Kidney glomerular epithelial cell (primary cell): Measurements from ENCODE around the gene TRERF1.

Experiments
- DNase-seq: peaks from one replicate; lab custom pipeline; 2025; lab: John Stamatoyannopoulos, UW

The TRERF1 gene

DNA sequence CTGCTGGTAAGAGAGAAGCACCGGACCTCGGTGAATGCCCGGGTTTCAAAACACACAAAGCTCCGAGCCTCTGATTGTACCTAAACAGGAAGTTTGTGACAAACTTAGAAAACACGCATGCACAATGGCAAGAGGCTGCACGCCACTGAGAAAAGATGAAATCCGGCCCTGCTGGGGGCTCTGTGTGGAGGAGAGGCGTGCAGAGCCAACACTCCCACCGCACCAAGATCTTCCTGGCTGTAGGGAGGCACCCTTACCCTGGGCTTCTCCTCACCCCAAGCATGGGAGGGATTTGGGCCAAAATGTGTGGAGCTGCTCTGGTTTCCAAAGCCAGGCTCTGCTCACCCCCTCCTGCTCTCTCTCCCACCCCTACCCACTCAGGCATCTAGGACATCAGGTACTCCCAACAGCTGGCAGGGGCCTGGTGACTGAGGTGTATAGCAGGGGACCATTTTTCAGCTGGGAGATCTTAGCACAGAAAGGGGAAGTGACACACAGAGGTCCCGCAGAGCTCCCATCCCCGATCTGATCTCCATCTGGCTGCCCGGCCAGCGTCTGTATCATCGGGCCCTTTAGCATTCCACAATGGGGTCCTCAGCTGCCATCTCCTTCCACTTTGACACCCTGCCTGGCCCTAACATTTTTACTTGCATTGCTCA lies 84.2 kb downstream of the TRERF1 start:
- DNase-seq: no peak

DNA sequence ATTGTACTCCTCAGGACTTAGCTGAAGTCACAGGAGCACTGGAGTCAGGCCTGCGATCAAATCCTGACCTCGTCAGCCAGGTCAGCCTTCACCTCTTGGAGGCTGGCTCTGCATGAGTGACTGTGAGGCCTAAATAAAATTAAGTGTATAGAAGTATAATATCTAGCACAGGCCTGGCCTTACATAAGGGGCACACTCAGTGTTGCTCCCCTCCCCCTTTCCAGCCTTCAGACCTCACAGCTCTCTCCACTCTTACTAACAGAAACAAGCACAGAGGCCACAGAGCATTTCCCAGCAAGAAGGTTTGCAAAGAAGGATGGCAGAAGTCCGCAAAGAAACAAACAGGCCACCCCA lies 84.8 kb downstream of the TRERF1 start:
- DNase-seq: no peak

DNA sequence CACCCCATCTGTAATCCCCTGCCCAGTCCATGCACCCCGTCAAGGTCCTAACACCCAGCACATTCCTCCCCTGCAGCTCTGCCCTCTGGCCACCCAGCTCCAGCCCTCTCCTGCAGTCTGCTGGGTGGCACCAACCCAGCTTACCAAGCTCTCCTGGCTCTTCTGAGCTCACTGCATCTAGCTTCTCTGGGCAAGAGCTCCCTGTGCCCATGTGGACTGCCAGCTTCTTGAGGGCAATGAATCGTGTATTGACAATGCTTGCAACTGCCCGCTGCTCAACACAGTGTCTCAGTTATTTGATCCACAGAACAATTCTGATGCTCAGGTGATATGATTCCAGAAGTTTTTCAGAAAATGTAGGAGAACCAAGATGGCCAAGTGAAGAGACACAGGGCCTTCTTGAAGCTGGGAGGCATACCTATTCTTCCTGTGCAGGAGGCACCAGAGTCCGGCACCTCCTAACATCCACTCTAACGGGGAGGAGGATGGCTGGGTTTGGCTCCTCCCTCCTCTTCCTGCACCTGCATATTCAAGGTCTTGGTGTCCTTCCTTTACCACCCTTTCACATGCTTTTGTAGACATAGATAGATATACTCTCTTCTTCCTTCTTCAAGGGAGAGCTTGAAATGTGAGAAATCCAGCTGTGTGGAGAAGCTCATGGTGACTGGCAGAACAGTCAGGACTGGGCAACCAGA lies 85.6 kb downstream of the TRERF1 start:
- DNase-seq: no peak

- DNase-seq: no peak
Observed at GRCh38 chr6:42365021-42365420, 86.7 kb downstream of the TRERF1 start.

GRCh38 chr6:42363926-42364849 lies 87.5 kb downstream of the TRERF1 start:
- no peak for DNase-seq

DNA sequence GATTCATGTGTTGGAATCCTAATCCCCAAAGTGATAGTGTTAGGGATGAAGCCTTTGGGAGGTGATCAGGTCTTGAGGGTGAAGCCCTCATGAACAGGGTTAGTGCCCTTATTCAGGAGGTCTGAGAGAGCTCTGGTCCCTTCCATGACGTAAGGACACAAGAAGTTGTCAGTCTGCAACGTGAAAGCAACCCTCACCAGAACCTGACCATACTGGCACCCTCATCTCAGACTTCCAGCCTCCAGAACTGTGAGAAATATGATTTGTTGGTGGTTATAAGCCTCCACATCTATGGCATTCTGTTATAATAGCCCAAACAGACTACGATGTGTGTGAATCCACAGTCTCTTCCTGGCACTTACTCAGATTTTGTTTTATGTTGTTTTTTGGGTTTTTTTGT lies 90.7 kb downstream of the TRERF1 start:
- DNase-seq: no peak

GRCh38 chr6:42359021-42359420 lies 92.7 kb downstream of the TRERF1 start:
- no peak for DNase-seq

DNA sequence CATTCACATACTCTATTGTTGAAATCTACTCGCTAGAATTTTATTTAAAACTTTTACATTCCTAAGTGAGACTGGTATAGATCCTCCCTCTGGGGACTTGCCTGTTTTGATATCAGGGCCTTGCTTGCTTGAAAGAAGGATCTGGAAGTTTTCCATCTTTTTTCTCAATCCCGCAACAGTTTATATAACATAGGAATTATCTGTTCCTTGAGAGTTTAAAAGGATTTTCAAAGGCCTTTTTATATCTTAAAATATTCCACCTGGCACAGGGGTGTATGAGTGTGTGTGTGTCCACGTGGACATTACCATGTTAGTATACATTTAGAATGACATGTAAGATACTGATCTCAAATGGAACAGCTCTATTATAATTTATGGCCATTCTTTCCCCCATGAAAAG lies 96.3 kb downstream of the TRERF1 start:
- DNase-seq: no peak

DNA sequence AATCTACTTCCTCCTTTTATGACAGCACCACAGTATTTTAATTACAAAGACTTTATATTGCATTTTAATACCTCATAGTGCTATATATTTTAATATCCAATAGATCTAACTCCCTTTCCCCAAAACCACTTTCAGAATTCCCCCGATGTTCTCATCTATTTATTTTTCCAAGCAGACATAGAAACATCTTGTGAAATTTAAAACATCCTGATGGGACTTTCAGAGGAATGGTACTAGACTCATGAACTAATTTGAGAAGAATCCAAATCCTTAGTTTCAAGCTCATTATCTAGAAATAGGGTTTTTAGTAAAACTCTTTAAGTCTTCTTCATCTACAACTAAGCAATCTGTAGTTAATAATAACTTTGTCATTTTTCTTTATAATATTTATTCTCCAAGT lies 97.0 kb downstream of the TRERF1 start:
- no peak for DNase-seq

GRCh38 chr6:42352856-42353564 lies 98.7 kb downstream of the TRERF1 start:
- DNase-seq: no peak

DNA sequence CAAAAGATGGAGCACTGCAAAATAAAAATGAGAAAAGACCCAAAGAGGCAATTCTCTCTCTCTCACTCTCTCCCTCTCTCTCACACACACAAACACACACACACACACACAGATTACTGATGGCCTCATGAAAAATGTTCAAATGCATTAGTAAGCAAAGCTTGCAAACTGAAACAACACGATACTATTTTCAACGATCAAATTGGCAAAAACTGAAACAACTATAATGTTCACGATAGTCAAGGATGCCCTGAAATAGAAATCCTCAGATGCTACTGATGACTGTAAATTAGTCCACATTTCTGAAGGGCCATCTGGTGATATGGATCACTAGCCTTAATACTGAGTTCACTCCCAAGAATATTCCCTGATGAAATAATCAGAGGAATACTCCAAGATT lies 100.8 kb downstream of the TRERF1 start:
- DNase-seq: no peak

- DNase-seq: no peak
Observed at GRCh38 chr6:42349753-42350511, 101.8 kb downstream of the TRERF1 start.

GRCh38 chr6:42347456-42347855 lies 104.3 kb downstream of the TRERF1 start:
- no peak for DNase-seq

DNA sequence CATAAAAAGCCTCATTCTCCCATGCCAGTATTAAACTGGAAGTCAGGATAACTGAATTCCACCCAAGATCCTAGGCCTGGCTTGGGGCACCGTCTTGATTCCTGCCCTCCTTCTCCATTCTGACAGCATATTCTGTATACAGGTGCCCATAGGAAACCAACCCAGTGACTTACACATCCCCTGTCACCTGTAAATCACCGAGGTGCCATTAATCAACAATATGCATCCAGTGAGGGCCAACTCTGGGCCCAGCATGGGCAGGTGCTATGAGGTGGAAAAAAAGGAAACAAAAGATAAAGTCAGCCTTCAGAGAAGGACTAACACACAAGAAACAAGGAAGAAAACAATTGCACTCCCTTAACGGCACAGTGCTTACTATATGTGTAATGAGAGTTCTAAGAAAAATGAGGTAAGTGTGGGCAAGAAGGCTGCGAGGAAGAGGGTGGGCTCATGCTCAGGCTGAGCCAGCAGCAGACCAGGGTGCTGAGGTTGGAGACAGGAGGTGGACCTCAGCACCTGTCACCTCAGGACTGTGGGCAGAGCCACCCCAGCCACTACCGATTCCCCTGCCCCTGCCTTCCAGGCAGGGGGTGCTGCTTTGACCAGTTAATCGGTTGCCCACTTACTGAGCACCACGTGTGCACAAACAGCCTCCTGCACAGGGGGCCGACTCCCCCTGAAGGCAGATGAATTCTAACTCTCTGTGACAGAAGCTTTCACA lies 105.9 kb downstream of the TRERF1 start:
- no peak for DNase-seq

DNA sequence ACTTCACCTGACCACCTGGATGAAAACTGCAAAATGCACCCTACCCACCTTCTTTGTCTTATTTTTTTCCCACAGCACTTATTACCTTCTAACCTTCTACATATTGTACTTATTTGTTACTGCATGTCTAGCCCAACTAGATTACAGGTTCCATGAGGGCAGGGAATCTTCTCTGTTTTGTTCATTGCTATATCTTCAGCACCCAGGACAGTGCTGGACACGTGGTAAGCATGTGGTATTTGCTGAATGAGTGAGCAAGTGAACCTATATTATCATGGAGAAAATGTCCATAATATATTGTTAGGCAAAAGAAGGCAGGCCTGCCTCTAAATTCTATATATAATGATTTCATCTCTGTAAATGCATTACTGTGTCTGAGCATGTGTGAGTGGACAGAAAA lies 107.0 kb downstream of the TRERF1 start:
- no peak for DNase-seq

- DNase-seq: no peak
Observed at GRCh38 chr6:42341771-42342553, 109.8 kb downstream of the TRERF1 start.

DNA sequence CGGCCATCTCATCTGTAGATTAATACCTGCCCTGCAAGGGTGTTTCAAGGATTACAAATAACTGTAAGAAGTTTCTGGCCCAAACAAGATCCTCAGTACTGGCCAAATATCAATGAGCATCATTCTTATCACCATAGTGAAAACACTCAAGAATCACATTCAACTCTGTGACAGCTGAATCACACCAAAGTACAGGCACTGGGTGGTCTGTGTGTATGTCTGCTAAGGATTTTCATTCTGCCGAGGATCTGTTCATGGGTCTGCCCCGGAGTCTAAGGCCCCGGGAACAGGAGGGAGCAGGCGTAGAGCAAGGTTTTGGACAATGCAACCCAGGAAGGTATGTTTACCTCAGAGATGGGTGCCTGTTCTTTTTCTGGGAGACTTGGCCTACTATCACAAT lies 110.5 kb downstream of the TRERF1 start:
- DNase-seq: no peak

DNA sequence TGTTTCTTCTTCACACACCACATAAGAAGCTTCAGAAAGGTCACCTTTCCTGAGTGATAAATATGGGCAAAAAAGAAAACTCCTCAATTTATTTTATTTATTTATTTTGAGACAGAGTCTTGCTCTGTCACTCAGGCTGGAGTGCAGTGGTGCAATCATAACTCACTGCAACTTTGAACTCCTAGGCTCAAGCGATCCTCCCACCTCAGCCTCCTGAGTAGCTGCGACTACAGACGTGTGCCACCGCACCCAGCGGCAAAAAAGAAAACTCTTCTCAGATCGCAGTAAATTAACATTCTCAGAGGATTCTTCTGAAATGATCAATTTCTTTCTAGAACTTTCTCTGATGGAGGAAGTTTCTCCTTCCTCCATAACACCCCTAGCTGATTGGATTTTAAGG lies 111.2 kb downstream of the TRERF1 start:
- DNase-seq: no peak

- no peak for DNase-seq
Observed at GRCh38 chr6:42339991-42340401, 111.7 kb downstream of the TRERF1 start.

- DNase-seq: peak; percentile 93
Observed at GRCh38 chr6:42338744-42339222, 112.9 kb downstream of the TRERF1 start.
